ENCODE data around the gene KCNT2.

The KCNT2 gene

DNA sequence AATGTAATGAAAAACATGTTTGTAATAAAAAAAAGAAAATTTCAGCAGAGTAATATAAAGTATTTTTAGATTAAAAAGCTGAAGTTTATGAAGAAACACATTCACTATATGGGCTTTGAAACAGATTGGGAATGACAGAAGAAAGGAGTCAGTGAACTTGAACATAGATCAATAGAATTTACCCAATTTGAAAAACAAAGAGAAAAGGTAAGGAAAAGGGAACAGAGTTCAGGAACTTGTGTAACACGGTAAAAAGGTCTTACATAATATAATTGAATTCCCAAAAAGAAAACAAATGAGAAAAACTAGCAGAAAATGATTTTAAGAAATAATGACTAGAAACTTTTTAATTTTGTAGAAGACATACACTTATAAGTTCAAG is 206.8 kb downstream of the KCNT2 start:
- DNase-seq (ENCODE audit: low read depth in 2 of 2): no peak

DNA sequence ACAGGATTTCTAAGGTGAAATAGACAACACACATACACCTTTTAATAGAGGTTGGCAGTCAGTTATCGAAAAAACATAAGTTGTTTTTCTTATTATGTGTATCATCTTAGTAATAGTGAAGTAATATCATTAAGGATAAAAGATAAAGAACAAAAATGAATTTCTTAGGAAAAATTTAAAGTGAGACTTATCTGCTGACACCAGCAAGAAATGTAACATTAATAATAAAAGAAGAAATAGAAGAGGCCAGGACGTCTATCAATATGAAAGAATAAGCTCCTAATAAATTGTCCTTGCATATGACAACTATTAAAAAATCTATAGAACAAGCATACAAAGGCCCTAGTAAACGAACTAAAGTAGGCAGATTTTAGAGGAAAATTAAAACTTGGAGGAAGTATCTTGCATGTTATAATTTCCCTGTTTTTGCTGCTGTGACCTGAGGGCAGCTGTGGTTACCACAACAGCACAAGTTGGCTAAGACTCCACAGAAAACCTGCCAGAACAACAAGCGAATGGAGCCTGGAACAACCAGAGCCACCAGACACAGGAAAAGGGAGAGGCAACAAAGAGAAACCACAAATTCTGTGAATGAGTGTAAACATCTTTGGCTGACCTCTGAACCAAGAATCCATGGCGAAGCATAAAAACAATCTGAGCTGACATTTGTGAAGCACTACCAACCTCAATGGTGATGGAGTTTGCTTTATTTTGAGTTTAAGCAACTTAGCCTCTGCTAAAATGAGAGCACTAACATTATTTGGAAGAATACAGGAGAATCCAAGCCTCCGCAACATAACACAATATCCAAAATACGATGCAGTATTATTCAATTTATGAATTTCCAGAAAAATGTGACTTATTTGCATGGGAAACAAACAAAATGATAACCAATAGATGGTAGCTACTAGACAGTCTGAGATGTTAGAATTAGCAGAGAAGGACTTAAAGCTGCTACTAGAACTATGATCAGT is 207.5 kb downstream of the KCNT2 start:
- no peak for DNase-seq (ENCODE audit: low read depth in 2 of 2)

DNA sequence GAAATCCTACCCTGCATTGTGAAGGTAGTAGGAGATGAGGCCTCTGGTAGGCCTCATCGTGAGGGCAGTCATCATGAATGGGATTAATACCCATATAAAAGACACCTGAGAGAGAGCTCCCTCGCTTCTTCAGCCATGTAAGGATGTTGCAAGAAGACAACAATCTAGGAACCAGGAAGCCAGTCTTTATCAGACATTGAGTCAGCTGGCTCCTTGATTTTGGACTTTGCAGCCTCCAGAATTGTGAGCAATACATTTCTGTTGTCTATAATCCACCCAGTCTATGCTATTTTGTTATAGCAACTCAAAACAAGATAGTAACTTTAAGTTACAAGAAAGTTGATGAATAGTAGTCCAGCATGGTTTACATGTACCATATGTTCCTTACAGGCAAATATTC is 208.5 kb downstream of the KCNT2 start:
- no peak for DNase-seq (ENCODE audit: low read depth in 2 of 2)

DNA sequence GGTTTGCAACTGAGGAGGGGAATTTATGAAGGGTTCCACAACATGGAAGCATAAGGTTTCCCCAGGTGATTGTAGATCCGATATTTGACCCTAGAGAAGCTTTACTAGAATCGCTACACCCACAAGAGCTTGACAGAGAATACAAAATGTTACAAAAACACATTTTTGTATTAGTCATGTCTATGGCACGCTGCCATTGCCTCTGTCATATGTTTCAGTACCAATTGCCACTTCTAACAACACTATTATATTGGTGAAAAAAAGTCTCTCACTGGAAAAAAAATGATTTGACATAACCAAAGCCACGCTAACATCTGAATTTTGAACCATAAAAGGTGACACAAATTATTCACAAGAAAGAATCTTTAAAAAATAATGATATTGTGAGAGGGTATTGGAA is 214.5 kb downstream of the KCNT2 start:
- no peak for DNase-seq (ENCODE audit: low read depth in 2 of 2)

DNA sequence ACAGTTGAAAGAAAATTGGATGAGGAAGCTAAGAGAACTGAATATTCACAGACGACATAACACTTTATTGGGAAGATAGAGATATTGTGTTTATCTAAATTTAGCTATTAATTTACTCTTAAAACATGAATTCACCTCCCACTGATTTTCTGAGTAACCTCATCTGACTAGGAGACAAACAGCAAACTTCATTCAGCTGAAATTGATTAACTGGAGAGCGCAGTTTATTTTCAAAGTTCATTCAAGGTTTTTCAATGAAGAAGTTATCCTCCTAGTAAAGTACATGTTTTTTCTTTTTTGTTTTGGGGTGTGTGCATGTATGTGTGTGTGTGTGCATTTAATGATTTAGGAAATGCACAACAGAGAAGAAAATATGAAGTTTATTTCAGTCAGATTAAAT is 215.0 kb downstream of the KCNT2 start:
- no peak for DNase-seq (ENCODE audit: low read depth in 2 of 2)

DNA sequence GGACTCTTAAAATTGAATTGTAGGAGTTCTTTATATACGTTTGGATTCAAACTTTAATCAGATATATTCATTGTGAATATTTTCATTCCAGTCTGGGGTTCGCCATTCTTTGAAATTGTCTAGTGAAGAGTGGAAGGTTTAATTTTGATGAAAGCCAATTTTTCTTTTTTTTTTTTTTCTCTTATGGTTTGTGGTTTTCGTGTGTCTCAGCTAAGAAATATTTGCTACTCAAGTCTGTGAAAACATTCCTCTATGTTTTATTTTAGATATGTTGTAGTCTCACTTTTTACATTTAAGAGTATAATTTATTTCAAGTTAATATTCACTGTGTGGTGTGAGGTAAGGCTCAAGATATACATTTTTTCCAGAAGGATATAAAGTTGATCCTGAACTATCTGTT is 220.5 kb downstream of the KCNT2 start:
- DNase-seq (ENCODE audit: low read depth in 2 of 2): no peak

DNA sequence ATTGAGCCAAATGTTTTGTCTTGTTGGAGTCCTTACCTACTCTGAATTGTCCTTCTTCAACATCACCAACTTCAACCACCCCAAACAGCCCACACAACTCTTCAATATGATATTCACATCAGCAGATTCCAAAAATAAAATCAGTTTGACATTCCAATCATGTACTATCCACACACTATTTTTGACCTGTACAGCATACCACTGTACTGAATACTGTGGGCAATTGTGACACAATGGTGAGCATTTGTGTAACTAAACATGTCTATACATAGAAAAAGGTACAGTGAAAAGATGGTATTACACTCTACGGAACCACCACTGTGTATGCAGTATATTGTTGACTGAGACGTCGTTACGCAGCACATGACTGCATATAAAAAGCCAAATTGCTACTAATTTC is 223.1 kb downstream of the KCNT2 start:
- no peak for DNase-seq (ENCODE audit: low read depth in 2 of 2)

DNA sequence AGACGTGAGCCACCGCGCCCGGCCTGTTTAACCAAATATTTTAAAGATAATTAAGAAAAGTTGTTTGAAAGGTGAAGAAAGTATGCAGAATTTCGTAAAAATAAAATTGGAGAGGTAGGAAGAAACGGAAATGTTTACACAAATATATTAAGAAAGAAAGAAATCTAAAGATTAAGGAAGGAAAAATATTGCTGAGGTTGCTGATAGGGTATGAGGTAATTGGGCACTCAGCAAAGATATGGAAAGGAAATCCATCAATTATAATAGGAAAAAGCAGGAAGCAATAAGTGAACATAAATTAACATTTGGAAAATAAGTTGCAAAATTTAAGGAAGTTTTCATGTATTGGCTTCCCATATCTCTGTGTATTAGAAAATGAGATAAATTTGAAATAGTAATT is 225.9 kb downstream of the KCNT2 start:
- no peak for DNase-seq (ENCODE audit: low read depth in 2 of 2)

DNA sequence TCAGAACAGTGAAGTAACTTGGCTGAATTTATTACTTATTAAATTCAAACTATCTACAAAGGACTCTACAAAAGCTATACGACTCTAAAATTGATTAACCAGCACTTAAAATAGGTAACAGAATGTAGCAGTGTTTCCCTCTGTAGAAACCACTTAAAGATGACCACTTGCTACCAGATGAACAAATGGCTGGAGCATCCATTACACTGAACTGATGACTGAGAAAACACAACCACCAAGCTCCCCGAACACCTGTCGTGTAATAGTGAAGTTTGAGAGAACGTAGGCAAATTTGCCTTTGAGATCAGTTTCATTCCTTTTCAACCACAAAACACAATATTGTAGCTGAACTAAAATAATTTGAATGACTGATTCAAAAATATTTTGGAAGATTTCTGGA is 226.7 kb downstream of the KCNT2 start:
- no peak for DNase-seq (ENCODE audit: low read depth in 2 of 2)

DNA sequence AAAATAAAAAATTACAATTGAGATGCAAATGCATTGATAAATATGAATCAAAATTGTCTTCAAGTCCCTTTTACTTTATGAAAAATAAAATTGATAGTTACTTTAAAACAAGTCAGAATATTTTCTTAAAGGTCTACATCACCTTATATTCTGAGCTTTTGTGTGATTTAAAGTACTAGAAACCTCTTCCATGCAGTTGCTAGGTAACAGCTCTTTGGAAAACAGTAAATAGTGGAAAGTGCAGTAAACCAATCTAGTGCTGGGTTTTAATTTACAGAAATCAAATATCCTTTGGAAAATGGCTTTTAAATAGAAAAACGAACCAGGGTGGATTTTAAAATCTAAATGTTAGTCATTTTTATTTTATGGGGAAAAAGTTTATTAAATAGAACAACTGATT is 227.9 kb downstream of the KCNT2 start:
- no peak for DNase-seq (ENCODE audit: low read depth in 2 of 2)

DNA sequence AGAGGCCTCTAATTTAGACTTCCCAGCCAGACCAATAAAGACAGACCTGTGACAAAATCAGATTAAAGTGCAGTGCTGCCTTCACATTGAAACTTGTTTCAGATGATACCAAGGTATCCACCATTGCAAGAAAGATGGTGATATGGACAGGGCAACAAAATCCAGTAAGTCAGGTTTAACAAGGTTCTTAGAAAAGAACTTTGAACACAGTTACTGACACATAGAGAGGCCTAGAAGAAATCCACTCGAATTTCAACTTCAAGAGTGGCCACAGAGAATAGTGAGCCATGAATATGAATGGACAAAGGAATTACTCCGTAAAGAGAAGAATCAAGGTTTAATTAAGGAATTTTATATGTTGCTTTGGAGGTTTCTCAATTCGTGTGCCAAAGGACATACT is 230.4 kb downstream of the KCNT2 start:
- no peak for DNase-seq (ENCODE audit: low read depth in 2 of 2)

DNA sequence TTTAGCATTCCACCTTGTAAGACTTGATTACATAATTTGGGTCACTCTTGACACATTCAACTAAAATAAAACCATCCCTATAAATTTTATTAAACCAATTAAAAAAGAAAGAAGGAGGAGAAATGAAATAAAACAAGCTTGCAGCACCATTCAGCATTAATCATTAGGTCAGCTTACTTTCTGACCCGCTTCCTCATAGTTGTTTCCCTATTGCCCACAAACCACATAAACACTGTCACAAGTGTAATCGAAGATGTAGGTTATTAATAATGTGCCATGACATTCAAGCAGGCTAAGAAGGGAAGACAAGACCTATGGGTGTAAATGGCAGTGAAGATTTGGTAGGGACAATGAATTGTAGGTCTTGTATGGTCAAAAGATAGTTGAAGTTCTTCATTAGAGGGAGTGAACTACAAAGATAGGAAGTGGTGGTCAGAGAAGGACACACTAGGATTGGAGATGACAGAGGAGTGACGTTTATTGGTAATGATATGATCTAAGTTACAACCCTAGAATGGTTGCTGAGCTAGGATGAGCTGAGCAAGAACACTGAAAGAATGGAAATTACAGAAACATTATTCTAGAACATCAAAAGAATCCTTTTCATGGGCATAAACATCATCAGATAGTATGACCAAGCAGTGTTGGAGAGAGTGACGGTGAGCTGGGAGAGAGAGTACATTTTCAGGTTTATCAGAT is 231.5 kb downstream of the KCNT2 start:
- no peak for DNase-seq (ENCODE audit: low read depth in 2 of 2)

DNA sequence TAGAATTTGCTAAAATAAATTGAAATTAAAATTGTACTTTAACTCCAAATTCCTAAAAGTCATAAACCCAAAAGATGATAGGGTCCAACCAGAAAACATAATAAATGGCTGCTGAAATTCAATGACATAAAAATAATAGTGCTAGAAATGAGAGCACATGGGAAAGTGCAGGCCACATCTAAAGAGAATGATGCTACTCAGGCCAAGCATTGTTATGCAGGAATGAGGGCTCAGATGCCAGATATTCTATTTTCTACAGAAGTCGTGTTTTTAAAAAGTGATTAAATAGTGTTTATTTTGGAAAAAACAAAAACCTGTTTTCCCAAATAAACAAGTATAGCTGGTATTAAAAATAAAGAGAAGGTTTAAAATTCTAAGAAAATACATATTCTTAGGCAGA is 234.4 kb downstream of the KCNT2 start:
- DNase-seq (ENCODE audit: low read depth in 2 of 2): no peak

DNA sequence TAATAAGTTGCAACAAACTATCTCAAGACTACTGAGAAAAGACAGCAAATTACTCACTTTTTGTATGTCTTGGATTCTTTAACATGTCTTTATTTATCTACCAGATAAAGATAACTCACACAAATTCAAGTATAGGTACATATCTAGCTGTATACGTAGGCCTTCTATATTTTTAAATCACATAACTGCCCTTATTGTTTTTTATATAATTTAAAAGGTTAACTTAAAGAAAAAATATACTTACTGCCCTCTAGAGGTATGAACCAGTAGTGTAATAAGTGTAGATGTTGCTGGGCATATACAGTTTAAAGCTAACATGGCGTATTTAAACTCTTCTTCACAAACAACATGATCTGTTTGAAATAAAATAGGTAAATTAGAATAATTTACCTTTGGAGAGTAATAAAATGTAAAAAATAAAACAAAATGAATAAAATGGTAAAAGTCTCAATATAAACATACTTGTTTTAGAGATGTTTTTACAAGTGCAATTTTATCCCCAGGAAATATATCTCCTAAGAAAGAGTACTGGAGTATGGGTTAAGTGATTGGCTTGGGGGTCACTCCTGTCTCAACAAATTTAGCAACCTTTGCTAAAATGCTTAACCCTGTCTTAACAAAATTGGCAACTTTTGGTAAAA is 235.2 kb downstream of the KCNT2 start:
- DNase-seq (ENCODE audit: low read depth in 2 of 2): no peak

DNA sequence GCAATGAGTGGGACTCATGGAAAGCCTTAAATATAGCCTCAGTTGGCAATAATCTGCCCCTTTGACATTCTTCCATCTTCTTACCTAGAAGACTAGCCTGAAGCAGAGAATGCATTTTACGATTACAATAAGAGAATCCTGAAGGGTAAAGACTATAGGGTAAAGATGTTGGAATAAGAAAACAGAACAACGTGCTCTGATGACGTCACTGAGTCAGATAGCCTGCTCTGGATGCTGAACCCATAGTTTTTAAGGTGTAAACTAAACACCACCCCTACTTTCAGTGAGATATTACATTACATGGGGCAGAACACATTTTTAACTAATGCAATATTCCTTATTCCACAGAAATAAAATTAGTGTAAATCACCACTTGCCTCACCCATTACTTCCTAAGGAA is 240.4 kb downstream of the KCNT2 start:
- DNase-seq (ENCODE audit: low read depth in 2 of 2): no peak

DNA sequence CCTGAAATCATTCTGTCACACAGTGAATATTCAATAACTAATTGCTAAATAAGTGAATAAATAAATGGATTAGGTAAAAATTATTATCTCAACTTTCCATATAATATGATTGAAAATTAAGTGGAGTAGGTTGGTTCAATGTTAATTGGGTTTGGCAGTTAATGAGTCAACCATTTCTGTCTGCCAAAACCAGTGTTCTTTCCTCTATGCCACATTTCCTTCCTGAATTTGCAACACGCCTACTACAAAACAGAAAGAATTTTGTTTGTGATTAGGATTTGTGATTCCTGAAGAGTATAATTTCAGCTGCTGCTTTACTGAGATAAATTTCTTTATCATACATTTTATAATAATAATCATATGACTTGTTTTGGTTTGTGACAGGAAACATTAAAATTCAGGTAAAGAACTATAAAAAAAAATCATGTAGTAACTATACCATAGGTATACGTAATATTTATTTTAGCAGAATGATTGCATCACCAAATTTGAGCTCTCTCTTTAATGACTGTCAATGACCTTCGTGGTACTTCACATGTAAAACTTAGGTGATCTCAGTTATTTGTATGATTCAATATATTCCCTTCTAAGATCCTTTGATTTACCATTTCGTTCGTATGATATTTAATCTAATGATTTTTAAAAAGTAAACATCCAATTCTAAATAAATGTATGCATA is 241.3 kb downstream of the KCNT2 start:
- DNase-seq (ENCODE audit: low read depth in 2 of 2): no peak

DNA sequence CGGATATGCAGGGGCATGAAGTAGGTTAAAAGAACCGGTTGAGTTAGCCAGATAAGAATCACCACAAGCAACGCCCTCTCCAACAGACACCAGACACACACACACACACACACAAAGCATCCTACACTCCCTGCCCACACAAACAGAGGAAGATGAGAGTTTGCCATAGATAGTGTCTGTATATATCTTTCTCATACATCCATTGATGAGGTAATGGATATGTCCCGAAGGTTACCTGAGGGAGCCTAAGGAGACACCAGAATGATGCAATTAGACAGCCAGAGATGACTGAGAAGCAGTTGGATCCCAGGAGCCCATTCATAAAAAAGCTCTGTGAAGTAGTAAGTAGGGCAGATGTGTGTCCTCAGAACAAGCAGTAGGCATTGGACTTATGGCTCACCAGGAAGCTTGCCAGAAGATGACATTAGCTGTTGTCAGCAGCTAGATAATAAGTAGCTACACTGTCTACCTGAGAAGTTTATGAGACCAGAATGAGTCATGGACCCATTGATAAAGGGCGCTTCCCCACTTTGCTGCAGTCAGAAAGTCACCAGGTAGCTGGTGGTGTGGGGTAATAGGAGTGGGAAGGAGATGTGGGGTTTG is 247.0 kb downstream of the KCNT2 start:
- no peak for DNase-seq (ENCODE audit: low read depth in 2 of 2)

DNA sequence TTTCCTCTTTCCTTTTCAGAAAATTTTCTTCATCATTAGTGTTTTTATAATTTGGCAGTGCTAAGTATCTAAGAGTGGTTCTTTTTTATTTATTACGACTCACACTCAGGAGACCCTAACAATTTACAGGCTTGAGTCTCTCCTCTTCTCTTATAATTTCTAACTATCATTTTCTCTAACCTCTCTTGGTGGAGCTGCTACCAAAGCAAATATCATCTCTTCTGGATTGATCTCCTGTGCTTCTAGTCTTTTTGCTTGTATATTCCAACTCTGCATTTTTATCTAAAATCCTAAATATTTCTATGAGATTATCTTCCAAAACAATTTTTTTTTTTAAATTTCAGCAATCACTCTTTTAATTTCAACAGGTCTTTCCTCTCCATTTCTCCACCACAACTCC is 250.3 kb downstream of the KCNT2 start:
- DNase-seq (ENCODE audit: low read depth in 2 of 2): no peak

DNA sequence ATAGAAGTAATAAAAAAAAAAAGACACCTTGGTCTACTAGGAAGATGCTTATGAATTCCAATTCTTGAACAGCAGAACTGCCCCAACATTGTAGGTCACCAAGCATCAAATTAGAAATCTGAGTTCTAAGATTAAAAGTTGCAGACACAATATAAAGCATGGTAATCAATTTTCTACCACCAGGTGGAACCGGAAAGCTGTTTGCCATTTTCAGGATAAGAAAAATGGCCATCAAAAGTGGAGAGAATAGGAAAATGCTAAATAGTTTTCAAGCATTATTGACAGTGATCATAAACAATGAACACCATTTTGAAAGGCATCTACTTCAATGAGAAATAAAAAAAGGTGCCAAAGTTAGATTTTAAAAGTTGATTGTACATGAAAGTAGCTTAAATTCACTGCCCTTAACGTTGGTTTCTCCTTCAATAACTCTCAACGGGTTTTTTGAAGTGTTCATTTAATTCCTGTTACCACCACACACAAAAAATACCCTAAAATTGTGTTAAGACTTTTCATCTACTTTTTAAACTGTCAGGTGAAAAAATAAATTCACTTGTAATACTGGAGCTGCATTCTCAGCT is 252.9 kb downstream of the KCNT2 start:
- no peak for DNase-seq (ENCODE audit: low read depth in 2 of 2)

DNA sequence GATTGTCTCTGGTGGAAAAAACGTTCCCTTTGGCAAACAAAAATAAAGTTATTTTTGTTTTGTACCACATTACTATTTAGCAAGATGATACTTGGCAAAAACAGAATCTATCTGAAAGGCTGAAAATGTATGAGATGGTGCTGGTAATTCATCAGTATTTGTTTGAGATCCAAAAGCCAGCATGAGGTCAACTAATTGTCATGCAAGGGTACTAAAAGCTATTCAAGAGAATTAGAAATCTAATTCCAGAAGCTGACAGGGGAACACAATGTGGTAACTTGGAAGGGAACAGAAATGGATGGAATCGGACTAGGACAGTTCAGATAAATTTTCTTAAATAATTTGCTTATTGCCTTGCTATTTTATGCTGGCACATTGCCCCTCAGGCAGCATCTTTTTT is 263.8 kb downstream of the KCNT2 start:
- DNase-seq (ENCODE audit: low read depth in 2 of 2): no peak

DNA sequence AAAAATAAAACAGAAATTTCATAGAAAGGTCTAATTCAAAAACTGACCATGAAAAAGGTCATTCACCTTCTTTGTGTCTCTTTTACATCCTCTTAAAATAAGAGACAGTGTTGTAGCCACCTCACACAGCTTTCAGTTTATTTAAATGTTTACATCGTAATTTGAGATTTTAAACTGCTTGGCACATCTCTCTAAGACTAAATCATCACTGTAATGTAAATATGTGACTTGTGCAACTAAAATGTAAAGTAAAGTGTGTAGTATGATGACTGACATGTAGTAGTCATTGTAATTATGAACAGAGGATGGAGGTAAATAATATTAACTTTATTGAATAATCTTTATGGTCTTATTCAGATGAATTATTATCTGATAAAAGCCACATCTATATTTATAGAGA is 283.9 kb downstream of the KCNT2 start:
- DNase-seq (ENCODE audit: low read depth in 2 of 2): no peak
